Measurements from ENCODE around the gene DZIP1.

DNA sequence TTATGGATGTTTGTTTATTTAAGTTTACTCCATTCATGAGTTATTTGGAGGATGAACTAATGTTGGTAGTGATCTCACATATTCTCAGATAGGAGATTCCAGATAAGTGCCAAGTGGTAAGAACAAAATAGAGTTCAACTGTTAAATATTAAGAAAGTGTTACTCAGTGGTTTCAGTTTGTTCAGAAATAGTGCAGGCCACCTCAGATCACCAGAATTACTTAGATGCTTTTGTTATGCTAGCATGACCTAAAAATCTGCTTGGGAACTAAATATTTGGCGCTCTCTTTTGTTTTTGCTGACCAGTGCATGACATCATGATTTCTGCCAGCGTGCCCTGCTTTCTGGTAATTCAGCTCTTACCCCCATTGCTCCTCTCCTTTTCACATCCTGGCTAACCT is 76.4 kb downstream of the DZIP1 start:
- TF ChIP-seq CTCF (conservative IDR thresholded peaks at IDR 0.05) (no peak), ZFX (IDR thresholded peaks at IDR 0.05) (no peak)

Data from C4-2B (cell line).